ENCODE results near the gene NAAA.
"Not testable (repeated sequence)": the region's sequence is repeated elsewhere in the genome, so short reads cannot be mapped to it uniquely, and the experiment has no call there.

The NAAA gene

GRCh38 chr4:75916091-75916661, 24.6 kb downstream of the NAAA start:
- DNase-seq: peak; percentile 28 to 47 (median 42)

GRCh38 chr4:75912968-75913367, 27.8 kb downstream of the NAAA start:
- no peak for DNase-seq

GRCh38 chr4:75910831-75911230, 30.0 kb downstream of the NAAA start:
- not testable (repeated sequence) for DNase-seq

GRCh38 chr4:75909405-75909804, 31.4 kb downstream of the NAAA start:
- no peak for DNase-seq

GRCh38 chr4:75908555-75908954, 32.3 kb downstream of the NAAA start:
- DNase-seq: no peak

GRCh38 chr4:75907966-75908365, 32.8 kb downstream of the NAAA start:
- DNase-seq: peak; percentile 19 to 58 (median 56)

GRCh38 chr4:75904076-75904475, 36.7 kb downstream of the NAAA start:
- DNase-seq: no peak

GRCh38 chr4:75902352-75902751, 38.5 kb downstream of the NAAA start, which contains the start of gene PPEF2:
Gene PPEF2, minus strand, starts transcription at chr4:75902452. Its CDS starts 6,127 bp downstream, at chr4:75896325.
- DNase-seq: no peak

- no peak for DNase-seq
Observed at GRCh38 chr4:75898536-75898935, 42.3 kb downstream of the NAAA start.

GRCh38 chr4:75895744-75896314, 45.0 kb downstream of the NAAA start:
- DNase-seq: peak; percentile 53 to 64 (median 64)

- DNase-seq: no peak
Observed at GRCh38 chr4:75892508-75892907, 48.3 kb downstream of the NAAA start.

GRCh38 chr4:75891611-75892010, 49.2 kb downstream of the NAAA start:
- no peak for DNase-seq

- no peak for DNase-seq
Observed at GRCh38 chr4:75889537-75890199, 51.1 kb downstream of the NAAA start.

- no peak for DNase-seq
Observed at GRCh38 chr4:75886104-75886503, 54.7 kb downstream of the NAAA start.

GRCh38 chr4:75881476-75881875, 59.3 kb downstream of the NAAA start:
- no peak for DNase-seq

GRCh38 chr4:75880278-75880677, 60.5 kb downstream of the NAAA start:
- DNase-seq: no peak

- DNase-seq: no peak
Observed at GRCh38 chr4:75878246-75878756, 62.5 kb downstream of the NAAA start.

GRCh38 chr4:75876218-75876617, 64.6 kb downstream of the NAAA start:
- no peak for DNase-seq

- no peak for DNase-seq
Observed at GRCh38 chr4:75869100-75869499, 71.7 kb downstream of the NAAA start.

- DNase-seq: no peak
Observed at GRCh38 chr4:75867130-75867529, 73.7 kb downstream of the NAAA start.

All from suppressor macrophage treated with lipopolysaccharide for 1 hour (primary cell).